ENCODE measurements around the gene UBASH3A.
A peak's percentile ranks its signal among the peaks of the same experiment; 100 is the strongest.

Gene UBASH3A

GRCh38 chr21:42448686-42449085 lies 45.0 kb downstream of the UBASH3A start:
- DNase-seq (ENCODE audit: low read depth in 3 of 3), result no peak

DNA sequence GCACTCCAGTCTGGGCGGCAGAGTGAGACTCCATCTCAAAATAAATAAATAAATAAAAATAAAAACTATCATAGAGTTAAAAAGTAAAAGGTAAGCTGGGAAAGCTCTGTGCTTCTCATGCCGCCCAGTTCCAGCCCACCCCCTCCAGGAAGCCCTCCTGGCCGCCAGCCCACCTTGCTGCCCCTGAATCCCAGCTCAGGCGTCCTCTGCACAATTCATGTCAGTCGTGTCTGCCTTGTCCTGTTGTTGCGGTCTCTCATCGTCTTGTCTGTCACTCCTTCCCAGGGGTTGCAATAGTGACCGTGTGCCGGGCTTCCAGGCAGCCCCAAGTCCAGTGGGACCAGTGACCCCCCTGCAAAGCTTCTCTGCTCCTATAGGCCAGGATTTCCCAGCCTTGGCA lies 48.2 kb downstream of the UBASH3A start:
- no peak for DNase-seq (ENCODE audit: low read depth in 3 of 3)

GRCh38 chr21:42452401-42453223 lies 48.9 kb downstream of the UBASH3A start:
- DNase-seq (ENCODE audit: low read depth in 3 of 3), result no peak

- no peak for DNase-seq (ENCODE audit: low read depth in 3 of 3)
Measured at GRCh38 chr21:42453224-42453985, 49.7 kb downstream of the UBASH3A start.

- DNase-seq (ENCODE audit: low read depth in 3 of 3), result no peak
Measured at GRCh38 chr21:42453986-42454570, 50.4 kb downstream of the UBASH3A start.

DNA sequence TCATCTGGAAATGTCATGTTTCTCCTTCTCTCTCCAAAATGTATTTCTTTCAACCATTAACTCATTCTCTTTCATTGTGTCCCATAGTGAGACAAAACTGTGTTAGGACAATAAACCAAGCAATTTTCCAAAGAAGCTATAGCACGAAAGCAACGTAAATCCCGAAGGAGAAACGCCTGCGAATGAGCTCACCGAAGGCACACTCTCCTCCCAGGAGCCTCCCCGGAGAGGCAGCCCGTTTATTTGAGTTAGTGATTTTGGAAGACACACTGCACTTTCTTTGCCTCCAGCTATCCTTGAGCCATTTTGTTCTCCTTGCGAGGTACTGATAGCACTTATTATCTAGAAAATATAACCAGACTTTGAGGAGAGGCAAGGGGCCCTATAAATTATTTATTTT lies 51.1 kb downstream of the UBASH3A start:
- DNase-seq (ENCODE audit: low read depth in 3 of 3), result no peak

- DNase-seq (ENCODE audit: low read depth in 3 of 3), result no peak
Measured at GRCh38 chr21:42455196-42455595, 51.5 kb downstream of the UBASH3A start.

DNA sequence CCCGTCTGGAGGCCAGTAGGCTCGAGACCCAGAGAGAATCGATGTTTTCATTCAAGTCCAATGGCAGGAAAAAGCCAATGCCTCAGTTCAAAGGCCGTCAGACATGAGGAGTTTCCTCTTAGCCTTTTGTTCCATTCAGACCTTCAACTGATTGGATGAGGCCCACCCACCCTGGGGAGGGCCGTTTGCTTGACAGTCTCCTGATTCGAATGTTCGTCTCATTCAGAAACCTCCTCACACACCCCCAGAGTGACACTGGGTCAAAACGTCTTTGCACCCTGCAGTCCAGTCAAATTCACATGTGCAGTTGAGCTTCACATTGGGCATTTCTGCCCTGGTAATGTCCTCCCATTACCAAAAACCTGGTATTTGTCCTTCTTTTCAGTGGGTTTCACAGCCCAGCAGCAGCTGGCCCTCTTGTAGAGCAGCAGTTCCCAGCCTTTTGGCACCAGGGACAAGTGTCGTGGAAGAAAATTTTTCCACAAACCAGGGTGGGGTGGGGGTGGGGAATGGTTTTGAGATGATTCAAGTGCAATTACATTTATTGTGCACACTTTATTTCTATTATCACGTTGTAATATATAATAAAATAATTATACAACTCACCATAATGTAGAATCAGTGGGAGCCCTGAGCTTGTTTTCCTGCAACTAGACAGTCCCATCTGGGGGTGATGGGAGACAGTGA lies 52.2 kb downstream of the UBASH3A start:
- no peak for DNase-seq (ENCODE audit: low read depth in 3 of 3)

GRCh38 chr21:42456457-42456856 lies 52.8 kb downstream of the UBASH3A start:
- peak; percentile 16 to 34 (median 28) for DNase-seq (ENCODE audit: low read depth in 3 of 3)

DNA sequence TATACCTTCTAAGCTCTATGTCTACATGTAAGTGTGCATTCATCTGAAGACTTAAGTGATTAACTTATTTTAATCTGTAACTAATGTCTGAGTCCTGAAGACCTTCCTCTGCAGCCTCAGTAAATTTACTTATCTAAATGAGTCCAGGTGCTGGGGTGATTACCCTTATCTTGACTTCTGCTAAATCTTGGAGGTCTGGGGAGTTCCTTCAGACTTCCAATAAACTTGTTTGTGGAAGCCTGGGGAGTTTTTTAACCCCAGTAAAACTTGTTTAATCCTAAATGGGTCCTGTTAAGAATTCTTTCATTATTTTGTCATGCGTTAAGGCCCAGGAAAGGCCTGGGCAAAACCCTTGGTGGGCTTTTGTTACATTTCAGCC lies 55.4 kb downstream of the UBASH3A start:
- DNase-seq (ENCODE audit: low read depth in 3 of 3), result no peak

GRCh38 chr21:42459546-42460215 lies 56.0 kb downstream of the UBASH3A start:
- DNase-seq (ENCODE audit: low read depth in 3 of 3), result no peak

DNA sequence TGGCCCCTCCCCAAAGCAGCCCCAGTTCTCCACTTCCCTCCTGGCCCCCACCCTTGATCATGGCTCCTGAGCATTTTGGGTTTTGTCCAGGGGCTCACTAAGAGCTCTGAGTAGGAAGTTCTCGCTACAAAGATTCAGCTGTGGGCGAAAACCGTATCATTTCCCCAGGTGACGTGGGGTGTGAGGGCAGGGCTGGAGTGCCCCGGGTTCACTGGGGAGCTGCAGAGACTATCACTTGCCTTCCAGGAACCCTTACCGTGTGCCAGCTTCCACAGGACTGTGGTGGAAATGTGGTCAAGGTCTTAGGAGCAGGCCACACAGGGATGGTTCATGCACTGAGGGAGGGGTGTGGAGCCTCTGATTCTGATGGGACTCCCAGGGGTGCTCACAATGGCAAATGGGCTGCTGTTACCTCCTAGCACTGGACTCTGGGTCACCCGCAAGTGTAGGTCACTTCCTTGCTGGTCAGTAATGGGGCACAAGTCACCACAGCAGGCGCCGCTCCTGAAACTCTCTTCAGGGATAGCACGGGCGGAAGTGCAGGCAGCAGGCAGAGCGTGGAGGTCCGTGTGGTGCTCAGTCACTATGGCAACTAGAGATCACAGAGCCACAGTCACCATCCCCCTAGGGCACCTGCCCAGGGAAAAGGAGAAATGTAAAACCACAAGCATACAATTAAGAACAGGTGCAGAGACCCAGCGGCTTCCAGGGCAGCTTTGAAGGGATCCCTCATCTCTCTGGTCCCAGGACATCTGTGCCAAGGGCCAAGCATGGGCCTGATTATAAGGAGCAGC lies 56.9 kb downstream of the UBASH3A start:
- DNase-seq (ENCODE audit: low read depth in 3 of 3), result peak in 1 of 3 experiments; percentile 27

- no peak for DNase-seq (ENCODE audit: low read depth in 3 of 3)
Measured at GRCh38 chr21:42461185-42461520, 57.5 kb downstream of the UBASH3A start.

- DNase-seq (ENCODE audit: low read depth in 3 of 3), result no peak
Measured at GRCh38 chr21:42461881-42462877, 58.5 kb downstream of the UBASH3A start.

DNA sequence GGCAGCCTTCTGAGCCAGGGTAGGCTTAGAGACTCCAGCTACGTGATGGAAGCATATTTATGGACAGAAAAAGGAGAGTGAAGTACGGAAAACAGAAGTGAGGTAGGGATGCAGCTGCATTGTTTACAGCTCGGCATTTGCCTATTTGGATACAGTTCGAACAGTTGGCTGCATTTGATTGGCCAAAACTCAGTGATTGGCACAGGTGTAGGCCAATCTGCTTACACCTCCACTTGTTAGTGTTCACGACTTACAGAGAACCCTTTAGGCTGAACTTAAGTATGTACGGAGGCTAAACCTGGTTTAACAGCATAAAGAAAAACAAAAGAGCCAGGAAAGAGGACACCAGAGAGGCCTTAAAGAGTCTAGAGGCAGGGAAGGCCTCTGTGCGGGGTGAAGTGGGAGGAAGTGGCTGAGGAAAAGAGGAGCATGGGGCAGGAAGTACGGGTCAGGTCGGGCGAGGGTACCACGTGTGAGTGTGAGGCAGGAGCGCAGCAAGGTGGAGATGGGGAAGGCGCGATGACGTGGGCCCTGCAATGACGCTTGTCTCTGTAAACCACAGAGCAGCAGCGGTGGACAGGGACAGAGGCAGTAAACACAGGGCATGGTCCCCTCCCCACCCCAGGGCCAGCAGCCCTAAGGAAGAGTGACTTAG lies 60.3 kb downstream of the UBASH3A start:
- peak in 2 of 3 experiments; percentile 22 to 63 for DNase-seq (ENCODE audit: low read depth in 3 of 3)

GRCh38 chr21:42465008-42465802 lies 61.5 kb downstream of the UBASH3A start:
- no peak for DNase-seq (ENCODE audit: low read depth in 3 of 3)

DNA sequence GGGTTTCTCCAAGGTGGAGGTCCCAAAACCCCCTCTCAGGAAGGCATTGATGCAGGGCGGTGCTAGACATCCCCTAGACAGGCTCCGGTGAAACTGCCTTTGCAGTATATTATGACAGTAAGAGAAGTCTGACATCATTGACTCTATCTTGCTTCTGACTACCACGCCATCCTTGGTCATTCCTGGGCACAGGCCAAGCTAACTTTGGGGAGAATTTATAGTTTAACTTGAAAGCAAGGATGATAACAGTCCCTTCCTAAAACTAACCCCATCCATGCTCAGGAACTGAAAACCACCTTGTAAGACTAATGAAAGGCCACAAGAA lies 62.1 kb downstream of the UBASH3A start:
- DNase-seq (ENCODE audit: low read depth in 3 of 3), result no peak

- no peak for DNase-seq (ENCODE audit: low read depth in 3 of 3)
Measured at GRCh38 chr21:42466700-42467099, 63.0 kb downstream of the UBASH3A start.

Measured in stimulated activated CD4-positive, alpha-beta T cell treated with anti-CD3 and anti-CD28 coated beads, TNF-alpha, amount 100 ng/mL, for 24 hours (primary cell).